BE2C (cell line): ENCODE results near the gene ATXN10.

Source experiments
- DNase-seq: peaks from one replicate; pipeline ENCODE4 v3.0.0-alpha.2; 2020
- H3K27me3 ChIP-seq: fragments of 250-450 bp; sonication (Bioruptor Pico); 2 replicates; pipeline ENCODE4 v1.5.1; 2020; ENCODE audit warnings: mild to moderate bottlenecking
- H3K36me3 ChIP-seq: fragments of 250-450 bp; sonication (Bioruptor Pico); 2 replicates; pipeline ENCODE4 v1.5.1; 2020; ENCODE audit warnings: mild to moderate bottlenecking
- H3K4me1 ChIP-seq: fragments of 250-450 bp; sonication (Bioruptor Pico); 2 replicates; pipeline ENCODE4 v1.5.1; 2020
- H3K4me3 ChIP-seq: 2 replicates; pipeline ENCODE4 v1.5.1; 2011; ENCODE audit warnings: low read depth, low read length
- H3K9me3 ChIP-seq: fragments of 250-450 bp; sonication (Bioruptor Pico); 2 replicates; pipeline ENCODE4 v1.5.1; 2020
- TF ChIP-seq, protein P1 (sequence below): IDR thresholded peaks from 2 replicates; pipeline ENCODE4 v1.5.1; 2012; ENCODE audit warnings: mild to moderate bottlenecking, low read depth, low read length

ATXN10 gene

DNA sequence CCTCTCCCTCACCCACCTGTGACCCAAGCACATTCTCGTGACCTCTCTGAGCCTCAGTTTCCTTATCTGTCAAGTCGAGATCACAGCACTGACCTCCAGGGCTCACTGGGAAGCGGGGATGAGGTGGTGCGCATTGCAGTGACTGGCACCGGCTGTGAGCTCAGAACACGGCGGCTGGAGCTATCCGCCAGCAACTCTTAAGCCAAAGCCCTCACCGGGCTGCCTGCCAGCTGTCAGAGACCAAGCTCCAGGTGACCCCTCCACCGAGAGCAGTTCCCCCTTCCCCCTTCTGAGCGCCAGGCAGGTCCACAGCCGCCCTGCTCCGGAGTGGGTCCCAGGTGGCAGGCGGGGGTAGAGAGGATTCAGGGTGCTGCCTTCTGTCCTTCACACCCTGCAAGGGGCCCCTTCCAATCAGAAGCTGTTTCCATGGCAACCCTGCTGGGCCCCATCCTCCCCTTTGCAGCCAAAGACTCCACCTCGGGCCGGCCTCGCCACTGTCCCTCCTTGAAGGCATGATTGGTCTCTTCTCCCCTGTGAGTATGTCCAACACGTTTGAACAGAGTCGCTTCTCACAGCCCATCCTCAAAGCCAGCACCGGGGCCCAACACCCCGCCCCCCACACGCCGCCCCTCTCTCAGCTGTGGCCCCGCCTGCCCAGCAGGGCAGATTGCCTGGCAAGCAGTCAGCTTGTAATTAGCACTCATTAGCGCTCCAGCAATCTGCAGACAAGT, 206.6 kb downstream of the ATXN10 start:
- H3K27me3 ChIP-seq: peaks cover 3% of the 10 kb centered on the region; the same call in 1 of the 2 replicates
- H3K9me3 ChIP-seq: no peaks in the 10 kb centered on the region; the same call in none of the 2 replicates
- no peak overlapping the region for H3K4me3 ChIP-seq
- peaks cover 29% of the 10 kb centered on the region for H3K4me1 ChIP-seq
- no peaks in the 10 kb centered on the region for H3K36me3 ChIP-seq
- peak; percentile 43 for DNase-seq
- TF ChIP-seq, protein P1, sequence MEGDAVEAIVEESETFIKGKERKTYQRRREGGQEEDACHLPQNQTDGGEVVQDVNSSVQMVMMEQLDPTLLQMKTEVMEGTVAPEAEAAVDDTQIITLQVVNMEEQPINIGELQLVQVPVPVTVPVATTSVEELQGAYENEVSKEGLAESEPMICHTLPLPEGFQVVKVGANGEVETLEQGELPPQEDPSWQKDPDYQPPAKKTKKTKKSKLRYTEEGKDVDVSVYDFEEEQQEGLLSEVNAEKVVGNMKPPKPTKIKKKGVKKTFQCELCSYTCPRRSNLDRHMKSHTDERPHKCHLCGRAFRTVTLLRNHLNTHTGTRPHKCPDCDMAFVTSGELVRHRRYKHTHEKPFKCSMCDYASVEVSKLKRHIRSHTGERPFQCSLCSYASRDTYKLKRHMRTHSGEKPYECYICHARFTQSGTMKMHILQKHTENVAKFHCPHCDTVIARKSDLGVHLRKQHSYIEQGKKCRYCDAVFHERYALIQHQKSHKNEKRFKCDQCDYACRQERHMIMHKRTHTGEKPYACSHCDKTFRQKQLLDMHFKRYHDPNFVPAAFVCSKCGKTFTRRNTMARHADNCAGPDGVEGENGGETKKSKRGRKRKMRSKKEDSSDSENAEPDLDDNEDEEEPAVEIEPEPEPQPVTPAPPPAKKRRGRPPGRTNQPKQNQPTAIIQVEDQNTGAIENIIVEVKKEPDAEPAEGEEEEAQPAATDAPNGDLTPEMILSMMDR: no peak

DNA sequence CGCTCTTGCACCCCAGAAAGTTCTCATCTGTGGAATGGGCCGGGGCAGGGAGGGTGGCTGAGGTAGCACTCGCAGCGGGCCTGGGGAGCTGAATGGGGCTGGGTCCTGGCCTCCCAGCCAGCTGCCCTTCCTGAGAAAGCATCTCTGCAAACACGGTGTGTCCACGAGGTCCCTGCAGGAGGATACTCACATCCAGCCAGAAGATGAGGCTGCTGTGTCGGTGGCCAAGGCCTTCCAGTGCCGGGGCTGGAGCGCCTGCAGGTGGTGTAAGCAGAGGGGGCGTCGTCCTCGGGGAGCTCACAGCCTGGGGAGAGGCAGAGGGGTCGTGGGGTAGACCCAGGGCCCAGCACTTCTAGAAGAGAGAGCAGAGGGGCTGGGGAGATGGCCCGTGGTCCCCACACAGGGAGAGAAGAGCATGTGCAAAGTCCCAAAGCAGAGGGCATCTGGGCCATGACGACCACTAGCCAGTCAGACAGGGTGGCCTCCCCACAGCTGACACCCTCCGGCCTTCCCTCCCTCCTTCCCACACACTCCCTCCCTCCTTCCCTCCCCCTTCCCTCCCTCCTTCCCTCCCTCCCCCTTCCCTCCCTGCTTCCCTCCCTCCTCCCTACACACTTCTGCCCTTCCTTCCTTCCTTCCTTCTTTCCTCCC, 207.4 kb downstream of the ATXN10 start:
- no peaks in the 10 kb centered on the region for H3K36me3 ChIP-seq
- TF ChIP-seq, protein P1: no peak
- H3K9me3 ChIP-seq: no peaks in the 10 kb centered on the region; the same call in 1 of the 2 replicates
- peaks cover 3% of the 10 kb centered on the region; the same call in 1 of the 2 replicates for H3K27me3 ChIP-seq
- peaks cover 29% of the 10 kb centered on the region for H3K4me1 ChIP-seq
- DNase-seq: peak; percentile 27
- H3K4me3 ChIP-seq: no peak overlapping the region

DNA sequence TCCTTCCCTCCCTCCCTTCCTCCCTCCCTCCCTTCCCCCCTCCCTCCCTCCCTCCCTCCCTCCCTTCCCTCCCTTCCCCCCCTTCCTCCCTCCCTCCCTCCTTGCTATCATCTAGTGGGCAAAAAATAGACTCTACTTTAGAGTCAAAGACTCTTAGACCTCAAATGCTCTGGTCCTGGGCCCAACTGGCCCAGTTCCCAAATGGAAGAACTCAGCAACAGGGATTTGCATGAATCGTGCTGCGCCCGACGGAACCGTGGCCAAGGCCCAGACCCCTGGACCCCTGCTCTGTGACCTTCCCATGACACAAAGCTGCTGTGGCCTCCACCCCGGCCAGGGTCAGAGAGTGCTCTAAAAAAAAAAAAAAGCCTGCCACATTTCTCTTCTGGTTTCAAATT, 207.9 kb downstream of the ATXN10 start:
- TF ChIP-seq, protein P1: no peak
- no peak for DNase-seq
- Histone ChIP-seq H3K36me3 (no peaks in the 10 kb centered on the region), H3K4me3 (no peak overlapping the region), H3K4me1 (peaks cover 34% of the 10 kb centered on the region), H3K27me3 (peaks cover 3% of the 10 kb centered on the region; the same call in 1 of the 2 replicates), H3K9me3 (no peaks in the 10 kb centered on the region; the same call in 1 of the 2 replicates)

DNA sequence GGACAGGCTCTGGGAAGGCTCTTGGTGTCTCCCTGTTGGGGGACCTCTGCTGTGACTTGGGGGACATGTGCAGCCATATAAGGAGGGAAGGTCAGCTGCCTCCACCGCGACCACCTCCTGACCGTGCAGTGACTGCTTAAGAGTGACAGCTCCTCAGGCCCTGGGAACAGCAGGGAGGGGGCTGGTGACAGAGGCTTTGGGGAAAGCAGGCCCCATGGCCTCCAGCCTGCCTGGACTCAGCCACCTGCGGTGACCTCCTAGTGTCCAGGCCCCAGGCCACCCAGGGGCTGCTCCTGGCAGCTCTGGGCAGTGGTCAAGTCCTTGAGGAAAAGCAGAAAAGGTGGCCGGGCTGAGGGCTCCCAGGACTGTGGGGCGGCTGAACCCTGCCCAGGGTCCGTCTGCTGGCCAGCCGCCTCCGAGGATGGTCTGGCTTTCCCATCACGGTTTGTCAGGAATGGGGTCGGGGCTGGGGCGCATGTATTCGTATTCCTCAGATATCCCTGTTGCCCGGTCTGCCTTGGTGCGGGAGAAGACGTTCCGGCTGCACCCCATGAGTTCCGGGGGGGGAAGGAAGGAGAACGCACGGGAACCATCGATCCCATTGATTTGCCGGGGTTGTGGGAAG, 208.6 kb downstream of the ATXN10 start:
- no peak overlapping the region for H3K4me3 ChIP-seq
- TF ChIP-seq, protein P1: no peak
- no peak for DNase-seq
- no peaks in the 10 kb centered on the region for H3K36me3 ChIP-seq
- peaks cover 40% of the 10 kb centered on the region for H3K4me1 ChIP-seq
- no peaks in the 10 kb centered on the region; the same call in 1 of the 2 replicates for H3K9me3 ChIP-seq
- H3K27me3 ChIP-seq: peaks cover 3% of the 10 kb centered on the region; the same call in 1 of the 2 replicates

DNA sequence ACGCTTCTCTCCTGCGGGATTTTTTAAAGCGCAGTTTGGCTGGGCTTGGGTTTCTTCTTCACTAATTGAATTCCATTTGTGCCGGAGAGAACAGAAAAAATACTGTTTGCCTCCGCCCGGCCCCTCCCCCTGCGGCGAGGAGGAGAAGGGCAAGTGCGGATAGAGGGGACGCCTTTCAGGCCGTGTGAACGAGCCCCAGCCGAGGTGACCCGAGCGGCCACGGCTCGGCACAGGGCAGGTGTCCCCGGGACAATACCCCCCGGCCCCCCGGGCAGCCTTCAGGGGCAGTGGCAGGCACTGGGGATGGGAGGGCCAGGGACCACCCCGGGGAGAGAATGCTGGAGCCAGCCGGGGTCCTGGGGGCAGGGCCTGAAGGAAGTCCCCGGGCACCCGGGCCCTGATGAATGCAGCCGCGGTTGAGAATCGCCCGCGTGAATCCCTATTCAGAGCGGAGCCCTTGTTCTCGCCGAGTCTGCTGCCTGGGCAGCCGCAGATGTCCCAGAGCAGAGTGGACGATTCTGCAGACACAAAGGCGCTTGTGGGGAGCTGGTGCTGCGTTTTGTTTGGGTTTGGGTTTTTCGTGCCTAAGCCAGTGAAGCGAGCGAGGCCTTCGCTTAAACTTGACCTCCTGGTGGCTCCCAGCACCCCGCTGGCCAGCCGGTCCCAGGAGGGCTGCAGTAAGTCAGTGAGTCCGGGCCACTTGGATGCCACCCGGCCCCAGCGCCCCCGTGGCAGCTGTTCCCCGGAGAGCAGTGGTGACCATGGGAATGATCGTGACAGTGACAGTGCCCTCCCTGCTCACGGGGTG, 209.3 kb downstream of the ATXN10 start:
- H3K9me3 ChIP-seq: no peaks in the 10 kb centered on the region; the same call in 1 of the 2 replicates
- H3K4me1 ChIP-seq: peaks cover 47% of the 10 kb centered on the region
- peaks cover 3% of the 10 kb centered on the region; the same call in 1 of the 2 replicates for H3K27me3 ChIP-seq
- peak overlapping the region; percentile 40 for H3K4me3 ChIP-seq
- DNase-seq: peak; percentile 41
- TF ChIP-seq, protein P1: no peak
- H3K36me3 ChIP-seq: no peaks in the 10 kb centered on the region
